ENCODE measurements around the gene LAMA2.

Gene LAMA2

GRCh38 chr6:129016844-129017243 is 133.9 kb downstream of the LAMA2 start:
- in situ Hi-C loops (cut with MboI; ENCODE audit: low pct_unique_long_range_greater_than_20kb, low sequenced_read_pairs, unreplicated experiment): no loop called here
- DNase-seq (ENCODE audit: low spot score): no peak
- no peak for TF ChIP-seq CTCF (IDR thresholded peaks at IDR 0.05; ENCODE audit: extremely low read depth, insufficient read depth, missing control alignments)

- in situ Hi-C loops (cut with MboI; ENCODE audit: low pct_unique_long_range_greater_than_20kb, low sequenced_read_pairs, unreplicated experiment): no loop called here
- DNase-seq (ENCODE audit: low spot score): no peak
- TF ChIP-seq CTCF (IDR thresholded peaks at IDR 0.05; ENCODE audit: extremely low read depth, insufficient read depth, missing control alignments): no peak
Observed at GRCh38 chr6:129022011-129022553, 139.1 kb downstream of the LAMA2 start.

- TF ChIP-seq CTCF (IDR thresholded peaks at IDR 0.05; ENCODE audit: extremely low read depth, insufficient read depth, missing control alignments): no peak
- in situ Hi-C loops (cut with MboI; ENCODE audit: low pct_unique_long_range_greater_than_20kb, low sequenced_read_pairs, unreplicated experiment): no loop called here
Observed at GRCh38 chr6:129026601-129027000, 143.7 kb downstream of the LAMA2 start.

GRCh38 chr6:129029778-129030177 is 146.8 kb downstream of the LAMA2 start:
- TF ChIP-seq CTCF (IDR thresholded peaks at IDR 0.05; ENCODE audit: extremely low read depth, insufficient read depth, missing control alignments): no peak
- no peak for DNase-seq (ENCODE audit: low spot score)
- in situ Hi-C loops (cut with MboI; ENCODE audit: low pct_unique_long_range_greater_than_20kb, low sequenced_read_pairs, unreplicated experiment): no loop called here

More at GRCh38 chr6:129026601-129027000, 143.7 kb downstream of the LAMA2 start:
- no peak for DNase-seq (ENCODE audit: low spot score)

GRCh38 chr6:129030215-129030614 is 147.3 kb downstream of the LAMA2 start:
- DNase-seq (ENCODE audit: low spot score): no peak
- TF ChIP-seq CTCF (IDR thresholded peaks at IDR 0.05; ENCODE audit: extremely low read depth, insufficient read depth, missing control alignments): no peak
- in situ Hi-C loops (cut with MboI; ENCODE audit: low pct_unique_long_range_greater_than_20kb, low sequenced_read_pairs, unreplicated experiment): no loop called here

- in situ Hi-C loops (cut with MboI; ENCODE audit: low pct_unique_long_range_greater_than_20kb, low sequenced_read_pairs, unreplicated experiment): no loop called here
- DNase-seq (ENCODE audit: low spot score): no peak
Observed at GRCh38 chr6:129031051-129031599, 148.2 kb downstream of the LAMA2 start.

More at GRCh38 chr6:129031051-129031599, 148.2 kb downstream of the LAMA2 start:
- TF ChIP-seq CTCF (IDR thresholded peaks at IDR 0.05; ENCODE audit: extremely low read depth, insufficient read depth, missing control alignments): no peak
